D721Med (cell line): ENCODE data around the gene XKRX.

Source experiments
- DNase-seq: peaks from one replicate; pipeline ENCODE4 v3.0.0; 2011; ENCODE audit warnings: low spot score; ENCODE audit not compliant: insufficient read length
- FAIRE-seq: peaks from 2 replicates; lab custom pipeline; 2011; peaks lifted over from hg19 to GRCh38; lab: Jason Lieb, UNC
- CTCF ChIP-seq: IDR thresholded peaks from 2 replicates; pipeline ENCODE4 v1.5.1; 2012; ENCODE audit warnings: mild to moderate bottlenecking, control low read depth; ENCODE audit not compliant: insufficient read depth; ENCODE audit errors: missing control alignments

The XKRX gene

DNA sequence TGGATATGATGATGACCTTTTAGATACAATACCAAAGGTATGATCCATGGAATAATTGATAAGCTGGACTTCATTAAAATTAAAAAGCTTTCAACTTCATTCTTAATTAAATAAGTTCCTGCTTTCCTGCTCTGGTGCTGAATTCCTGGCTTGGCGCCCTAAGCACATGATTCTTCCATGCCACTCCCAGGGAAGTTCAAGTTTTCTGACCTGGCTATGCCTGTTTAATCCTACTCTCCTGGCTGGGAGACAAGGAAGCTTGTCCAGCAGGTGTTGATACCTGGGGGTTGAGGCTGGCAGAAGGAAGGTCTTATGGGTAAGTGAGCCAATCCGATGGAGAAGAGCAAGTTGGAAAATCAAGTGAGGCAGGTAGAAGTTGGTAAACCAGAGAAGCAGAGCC, 24.3 kb downstream of the XKRX start:
- DNase-seq (no peak), FAIRE-seq (no peak)
- TF ChIP-seq CTCF = no peak

- no peak for FAIRE-seq
- no peak for DNase-seq
- peak; percentile 43 for TF ChIP-seq CTCF
These were observed 33.2 kb downstream of the XKRX start for GRCh38 chrX:100895365-100896075.

GRCh38 chrX:100883654-100884053, 45.1 kb downstream of the XKRX start:
- DNase-seq (no peak), FAIRE-seq (no peak)
- no peak for TF ChIP-seq CTCF

GRCh38 chrX:100880368-100880767, 48.3 kb downstream of the XKRX start:
- FAIRE-seq (no peak), DNase-seq (no peak)
- TF ChIP-seq CTCF = no peak

- TF ChIP-seq CTCF = no peak
- FAIRE-seq (no peak), DNase-seq (no peak)
These were observed 54.4 kb downstream of the XKRX start, which contains the start of gene NOX1 for GRCh38 chrX:100874325-100874724. NOX1 (minus strand) TSS chrX:100874359; CDS start chrX:100874139, 220 bp downstream.

DNA sequence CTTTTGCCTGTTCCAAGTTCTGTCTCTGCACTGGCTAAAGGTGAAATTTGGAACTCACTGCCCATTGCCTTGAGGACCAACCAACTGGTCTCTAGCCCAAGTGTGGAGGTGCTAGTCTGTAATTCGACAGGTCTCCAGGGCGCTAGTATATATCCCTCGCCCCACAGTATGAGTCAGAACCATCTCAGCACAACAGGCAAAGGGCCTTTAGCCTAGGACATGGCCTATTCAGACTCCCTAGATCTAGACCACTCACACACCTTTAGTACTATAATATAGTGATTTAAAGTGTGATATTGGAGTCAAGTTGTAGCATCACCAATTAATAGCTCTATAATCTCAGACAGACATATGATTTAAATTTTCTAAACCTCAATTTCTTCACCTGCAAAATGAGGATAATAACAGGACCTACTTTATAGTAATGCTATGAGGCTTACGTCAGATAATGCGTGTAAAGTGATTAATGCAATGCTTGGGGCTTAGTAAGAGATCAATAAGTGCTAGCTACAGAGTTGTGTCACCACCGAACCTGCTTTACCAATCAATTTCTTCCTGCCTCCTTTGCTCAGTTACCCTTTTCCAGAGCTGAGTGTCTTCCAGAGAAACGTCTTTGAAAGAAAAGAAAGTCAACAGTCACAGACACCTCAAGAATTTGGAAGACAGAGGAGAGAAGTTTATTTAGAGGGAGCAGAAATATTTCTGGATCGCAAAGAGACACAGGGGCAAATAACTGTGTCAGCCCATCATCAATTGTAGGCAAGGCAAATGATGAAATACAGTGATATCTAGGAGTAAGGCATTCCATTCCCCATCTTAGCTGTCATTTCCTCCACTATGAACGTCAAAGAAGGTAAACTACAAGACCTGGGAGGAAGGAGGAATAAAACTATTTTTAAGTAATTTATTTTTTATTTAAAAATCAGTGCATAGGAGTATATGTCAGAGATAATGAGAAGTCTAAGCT, 56.8 kb downstream of the XKRX start:
- no peak for DNase-seq
- TF ChIP-seq CTCF = no peak
- FAIRE-seq = no peak
